CD4-positive, alpha-beta T cell treated with Interleukin-15 for 4 hours (primary cell): ENCODE data around the gene ARPC4.
"Not testable (repeated sequence)": the region's sequence is repeated elsewhere in the genome, so short reads cannot be mapped to it uniquely, and the experiment has no call there.

Experiments used
- DNase-seq: peaks from one replicate; pipeline ENCODE4 v3.0.0-alpha.2; 2020; ENCODE audit warnings: low spot score

ARPC4 gene

GRCh38 chr3:9825451-9826040 is 32.7 kb downstream of the ARPC4 start:
- DNase-seq: no peak

- no peak for DNase-seq
Observed at GRCh38 chr3:9826815-9827573, 34.1 kb downstream of the ARPC4 start.

GRCh38 chr3:9828801-9829755 is 36.2 kb downstream of the ARPC4 start:
- no peak for DNase-seq

GRCh38 chr3:9831253-9831652 is 38.4 kb downstream of the ARPC4 start:
- DNase-seq: no peak

GRCh38 chr3:9833078-9833477 is 40.2 kb downstream of the ARPC4 start:
- no peak for DNase-seq

- no peak for DNase-seq
Observed at GRCh38 chr3:9834520-9835380, 41.9 kb downstream of the ARPC4 start.

GRCh38 chr3:9837701-9838582 is 45.1 kb downstream of the ARPC4 start:
- DNase-seq: no peak

- DNase-seq: no peak
Observed at GRCh38 chr3:9838856-9839255, 46.0 kb downstream of the ARPC4 start.

- no peak for DNase-seq
Observed at GRCh38 chr3:9841015-9841414, 48.1 kb downstream of the ARPC4 start.

- peak; percentile 97 for DNase-seq
Observed at GRCh38 chr3:9843715-9844438, 51.0 kb downstream of the ARPC4 start, which contains the start of gene RPUSD3. Gene RPUSD3 (minus strand): TSS chr3:9844008. CDS start chr3:9843990, 18 bp downstream.

- DNase-seq: no peak
Observed at GRCh38 chr3:9846231-9846630, 53.3 kb downstream of the ARPC4 start.

GRCh38 chr3:9846931-9847488 is 54.1 kb downstream of the ARPC4 start:
- no peak for DNase-seq

- not testable (repeated sequence) for DNase-seq
Observed at GRCh38 chr3:9847870-9848269, 55.0 kb downstream of the ARPC4 start.

- DNase-seq: peak; percentile 55
Observed at GRCh38 chr3:9848860-9849259, 56.0 kb downstream of the ARPC4 start.

- DNase-seq: not testable (repeated sequence)
Observed at GRCh38 chr3:9851383-9851782, 58.5 kb downstream of the ARPC4 start.

GRCh38 chr3:9851926-9852325 is 59.0 kb downstream of the ARPC4 start:
- DNase-seq: not testable (repeated sequence)

GRCh38 chr3:9852528-9852927 is 59.6 kb downstream of the ARPC4 start:
- no peak for DNase-seq

- DNase-seq: not testable (repeated sequence)
Observed at GRCh38 chr3:9854291-9854940, 61.5 kb downstream of the ARPC4 start.

GRCh38 chr3:9855594-9855993 is 62.7 kb downstream of the ARPC4 start:
- DNase-seq: no peak
